PC-9 (cell line): Measurements from ENCODE around the gene NRP1. TPM values are rescaled to one million over a fixed set of nuclear protein-coding genes. Genes with fewer than 3 reads are reported as not detected.

Experiments
- BruUV-seq: library from RNA; stranded (reverse); fragments of 400-500 nt; replicated peaks from 2 replicates; lab custom pipeline; 2021; lab: Mats Ljungman, UMichigan
- CTCF ChIA-PET: fragments of 300-600 bp; sonication (Branson Sonifier 250); formaldehyde crosslinking; loops from one replicate; lab custom pipeline; 2022; ENCODE audit warnings: antibody characterized with exemption; lab: Charles Lee
- POLR2A ChIA-PET: fragments of 300-600 bp; sonication (Branson Sonifier 250); formaldehyde crosslinking; loops from one replicate; lab custom pipeline; 2022; ENCODE audit warnings: antibody characterized with exemption; ENCODE audit not compliant: unreplicated experiment; lab: Charles Lee
- DNase-seq, 2 experiments: peaks; one replicate each; pipeline versions ENCODE4 v3.0.0 to v3.0.0-alpha.2; 2015 to 2022; ENCODE audit warnings: mixed read lengths in 1 of 2
- H2AFZ ChIP-seq: fragments of 200-600 bp; sonication (generic); 2 replicates; pipeline ENCODE4 v1.8.1; 2017; ENCODE audit warnings: antibody characterized with exemption
- H3F3A ChIP-seq: fragments of 200-600 bp; sonication (generic); 2 replicates; pipeline ENCODE4 v1.8.1; 2017; ENCODE audit warnings: antibody characterized with exemption, mild to moderate bottlenecking, low read depth; ENCODE audit not compliant: insufficient read depth
- H3K27ac ChIP-seq: fragments of 200-600 bp; sonication (generic); 2 replicates; pipeline ENCODE4 v1.6.1; 2016; ENCODE audit warnings: mixed run types
- H3K27me3 ChIP-seq: fragments of 200-600 bp; sonication (generic); 2 replicates; pipeline ENCODE4 v1.6.1; 2016; ENCODE audit warnings: low read depth, mixed run types; ENCODE audit not compliant: insufficient read depth
- H3K36me3 ChIP-seq: fragments of 200-600 bp; sonication (generic); 2 replicates; pipeline ENCODE4 v1.6.1; 2016; ENCODE audit warnings: low read depth, mixed run types
- H3K4me1 ChIP-seq: fragments of 200-600 bp; sonication (generic); replicated peaks from 2 replicates; pipeline ENCODE4 v1.6.1; 2016; ENCODE audit warnings: mixed run types; ENCODE audit not compliant: insufficient read depth
- H3K4me2 ChIP-seq: fragments of 200-600 bp; sonication (generic); 2 replicates; pipeline ENCODE4 v1.6.1; 2017; ENCODE audit warnings: mixed run types
- H3K4me3 ChIP-seq: fragments of 200-600 bp; sonication (generic); 2 replicates; pipeline ENCODE4 v1.6.1; 2016; ENCODE audit warnings: mixed run types
- H3K79me2 ChIP-seq: fragments of 200-600 bp; sonication (generic); 2 replicates; pipeline ENCODE4 v1.6.1; 2017; ENCODE audit warnings: low read depth, mixed run types
- H3K9me2 ChIP-seq: fragments of 200-600 bp; sonication (generic); 2 replicates; pipeline ENCODE4 v1.8.1; 2017; ENCODE audit warnings: mild to moderate bottlenecking; ENCODE audit not compliant: insufficient read depth
- H3K9me3 ChIP-seq: fragments of 200-600 bp; sonication (generic); 2 replicates; pipeline ENCODE4 v1.8.1; 2016; ENCODE audit warnings: low read depth; ENCODE audit not compliant: insufficient read depth
- H4K20me1 ChIP-seq: fragments of 200-600 bp; sonication (generic); 2 replicates; pipeline ENCODE4 v1.8.1; 2017; ENCODE audit not compliant: insufficient read depth
- EZH2 ChIP-seq: fragments of 200-600 bp; sonication (generic); IDR thresholded peaks from 2 replicates; pipeline ENCODE4 v1.8.0; 2017; ENCODE audit warnings: antibody characterized with exemption, low read depth
- intact Hi-C: fragments of 100-400 bp; cut with micrococcal nuclease; formaldehyde crosslinking; loops from one replicate; pipeline ENCODE4 v1.10.0; 2022; ENCODE audit not compliant: unreplicated experiment
- total RNA-seq: library from RNA; stranded (reverse); gene quantifications from 2 replicates; pipeline ENCODE4 v1.2.3, GENCODE V29; 2021
- TF ChIP-seq, protein P1 (sequence below): fragments of 200-600 bp; sonication (generic); conservative IDR thresholded peaks from 2 replicates; pipeline ENCODE4 v1.6.1; 2017; ENCODE audit warnings: mixed run types, antibody characterized with exemption, mild to moderate bottlenecking, moderate library complexity

The NRP1 gene
- total RNA-seq, 1 experiment from 2014 or later, result 30.5 TPM

- H4K20me1 ChIP-seq, result no peaks in the 10 kb centered on the region
- intact Hi-C loops, result no loop called here
- no peak overlapping the region for H3K27ac ChIP-seq
- H2AFZ ChIP-seq, result no peak overlapping the region
- no peaks in the 10 kb centered on the region for H3K4me1 ChIP-seq
- no peak for DNase-seq
- no peak overlapping the region for H3K4me3 ChIP-seq
- TF ChIP-seq, protein P1, sequence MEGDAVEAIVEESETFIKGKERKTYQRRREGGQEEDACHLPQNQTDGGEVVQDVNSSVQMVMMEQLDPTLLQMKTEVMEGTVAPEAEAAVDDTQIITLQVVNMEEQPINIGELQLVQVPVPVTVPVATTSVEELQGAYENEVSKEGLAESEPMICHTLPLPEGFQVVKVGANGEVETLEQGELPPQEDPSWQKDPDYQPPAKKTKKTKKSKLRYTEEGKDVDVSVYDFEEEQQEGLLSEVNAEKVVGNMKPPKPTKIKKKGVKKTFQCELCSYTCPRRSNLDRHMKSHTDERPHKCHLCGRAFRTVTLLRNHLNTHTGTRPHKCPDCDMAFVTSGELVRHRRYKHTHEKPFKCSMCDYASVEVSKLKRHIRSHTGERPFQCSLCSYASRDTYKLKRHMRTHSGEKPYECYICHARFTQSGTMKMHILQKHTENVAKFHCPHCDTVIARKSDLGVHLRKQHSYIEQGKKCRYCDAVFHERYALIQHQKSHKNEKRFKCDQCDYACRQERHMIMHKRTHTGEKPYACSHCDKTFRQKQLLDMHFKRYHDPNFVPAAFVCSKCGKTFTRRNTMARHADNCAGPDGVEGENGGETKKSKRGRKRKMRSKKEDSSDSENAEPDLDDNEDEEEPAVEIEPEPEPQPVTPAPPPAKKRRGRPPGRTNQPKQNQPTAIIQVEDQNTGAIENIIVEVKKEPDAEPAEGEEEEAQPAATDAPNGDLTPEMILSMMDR, result no peak
- no peak for TF ChIP-seq EZH2
- H3K4me2 ChIP-seq, result no peak overlapping the region
- H3K27me3 ChIP-seq, result no peaks in the 10 kb centered on the region
- no peaks in the 10 kb centered on the region; the same call in 1 of the 2 replicates for H3K9me3 ChIP-seq
- H3K9me2 ChIP-seq, result no peaks in the 10 kb centered on the region
- H3K79me2 ChIP-seq, result no peaks in the 10 kb centered on the region
- H3F3A ChIP-seq, result no peaks in the 10 kb centered on the region
- no peaks in the 10 kb centered on the region for H3K36me3 ChIP-seq
- ChIA-PET CTCF (no interaction called here), POLR2A (interaction anchor here (0.5 kb wide), 1 partner anchor 136 kb away, joined by 4 read pairs; no protein-coding TSS in a partner anchor)
- BruUV-seq, result no TSS peak
Observed at GRCh38 chr10:33145451-33146188, 188.8 kb downstream of the NRP1 start.

DNA sequence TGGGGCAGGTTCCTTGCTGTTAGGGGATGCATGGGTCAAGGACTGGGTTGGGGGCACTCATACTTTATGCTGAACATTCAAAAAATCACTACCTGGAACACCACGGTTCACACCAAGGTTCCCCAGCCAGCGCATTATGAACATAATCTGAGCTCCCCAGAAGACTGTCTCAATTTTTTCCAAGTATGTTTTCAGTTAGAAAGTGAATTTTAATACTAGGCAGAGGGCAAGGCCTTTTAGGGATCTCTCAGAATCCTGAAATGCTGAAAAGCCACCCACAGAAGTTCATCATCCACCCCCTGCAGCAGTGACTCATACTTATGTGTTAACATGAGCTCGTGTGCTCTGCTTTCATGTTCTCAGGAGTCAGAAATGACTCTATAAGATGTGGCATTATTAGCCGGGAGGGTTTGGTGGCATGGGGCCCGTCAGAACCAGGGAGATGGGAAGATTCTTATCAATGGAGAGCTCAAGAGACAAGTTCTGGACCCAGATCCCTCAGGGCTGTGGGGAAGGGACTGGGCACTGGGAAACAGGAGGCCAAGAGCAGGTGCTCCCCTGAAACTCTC lies 191.2 kb downstream of the NRP1 start:
- H3K79me2 ChIP-seq, result no peaks in the 10 kb centered on the region
- BruUV-seq, result no TSS peak
- POLR2A ChIA-PET, result no interaction called here
- no peaks in the 10 kb centered on the region for H3K27me3 ChIP-seq
- H3K4me2 ChIP-seq, result no peak overlapping the region
- H4K20me1 ChIP-seq, result no peaks in the 10 kb centered on the region
- H3K4me3 ChIP-seq, result no peak overlapping the region
- CTCF ChIA-PET, result no interaction called here
- TF ChIP-seq EZH2, result no peak
- TF ChIP-seq, protein P1, result no peak
- no peaks in the 10 kb centered on the region for H3K36me3 ChIP-seq
- H3K4me1 ChIP-seq, result no peaks in the 10 kb centered on the region
- H3F3A ChIP-seq, result no peaks in the 10 kb centered on the region
- intact Hi-C loops, result no loop called here
- H3K9me3 ChIP-seq, result no peaks in the 10 kb centered on the region; the same call in 1 of the 2 replicates
- DNase-seq, result no peak
- H3K9me2 ChIP-seq, result no peaks in the 10 kb centered on the region
- no peak overlapping the region for H3K27ac ChIP-seq
- H2AFZ ChIP-seq, result no peak overlapping the region

GRCh38 chr10:33142295-33142694 lies 192.2 kb downstream of the NRP1 start:
- Histone ChIP-seq H3K4me2 (no peak overlapping the region), H4K20me1 (no peaks in the 10 kb centered on the region), H3K4me3 (no peak overlapping the region), H3K27ac (no peak overlapping the region), H3K9me2 (no peaks in the 10 kb centered on the region), H3K79me2 (no peaks in the 10 kb centered on the region), H3K36me3 (no peaks in the 10 kb centered on the region), H3K9me3 (no peaks in the 10 kb centered on the region; the same call in 1 of the 2 replicates), H3K27me3 (no peaks in the 10 kb centered on the region), H2AFZ (no peak overlapping the region), H3K4me1 (peaks cover 5% of the 10 kb centered on the region), H3F3A (no peaks in the 10 kb centered on the region)
- POLR2A ChIA-PET, result no interaction called here
- TF ChIP-seq, protein P1, result no peak
- TF ChIP-seq EZH2, result no peak
- no peak for DNase-seq
- CTCF ChIA-PET, result no interaction called here
- BruUV-seq, result no TSS peak
- intact Hi-C loops, result no loop called here
